GM23338 (cell line): ENCODE measurements around the gene HMGB4. TPM values are rescaled to one million over a fixed set of nuclear protein-coding genes. Genes with fewer than 3 reads are reported as not detected.

Experiments
- CREB1 ChIP-seq: fragments of 250-450 bp; sonication (Bioruptor Pico); IDR thresholded peaks from 2 replicates; pipeline ENCODE4 v1.5.0; 2020; ENCODE audit warnings: low read depth, mild to moderate bottlenecking, moderate library complexity
- EZH2 ChIP-seq: fragments of 200-600 bp; sonication (generic); IDR thresholded peaks from one replicate; pipeline ENCODE4 v1.8.0; 2017; ENCODE audit warnings: antibody characterized with exemption, mild to moderate bottlenecking, low read depth; ENCODE audit not compliant: unreplicated experiment
- NANOG ChIP-seq: IDR thresholded peaks from 2 replicates; pipeline ENCODE4 v1.6.1; 2016; ENCODE audit warnings: antibody characterized with exemption, borderline replicate concordance
- POLR2AphosphoS5 ChIP-seq: IDR thresholded peaks from 2 replicates; pipeline ENCODE4 v1.6.1; 2016; ENCODE audit warnings: antibody characterized with exemption, low read depth
- STAT1 ChIP-seq: IDR thresholded peaks from one replicate; pipeline ENCODE4 v1.6.1; 2016; ENCODE audit warnings: antibody characterized with exemption; ENCODE audit not compliant: unreplicated experiment
- ZNF114 ChIP-seq: fragments of 250-450 bp; sonication (Bioruptor Pico); IDR thresholded peaks from 2 replicates; pipeline ENCODE4 v1.5.0; 2020; ENCODE audit warnings: mild to moderate bottlenecking, moderate library complexity
- ZNF331 ChIP-seq: fragments of 250-450 bp; sonication (Bioruptor Pico); IDR thresholded peaks from 2 replicates; pipeline ENCODE4 v1.5.0; 2020; ENCODE audit warnings: low read depth, mild to moderate bottlenecking, moderate library complexity
- polyA plus RNA-seq: library from polyadenylated mRNA; unstranded; fragments of >200 nt; fragmentation: Nextera tagmentation; extraction: Ambion mirVana; gene quantifications from 2 replicates; pipeline ENCODE4 v1.2.1, GENCODE V29; 2016
- total RNA-seq: library from RNA; depleted of rRNA; stranded (reverse); fragments of >200 nt; shearing (Covaris generic); gene quantifications from 2 replicates; pipeline ENCODE4 v1.2.3, GENCODE V29; 2014
- TF ChIP-seq, protein P1 (sequence below): fragments of 250-450 bp; sonication (Bioruptor Pico); IDR thresholded peaks from 2 replicates; pipeline ENCODE4 v1.5.0; 2020; ENCODE audit warnings: mild to moderate bottlenecking, moderate library complexity
- TF ChIP-seq, protein P2 (sequence below): IDR thresholded peaks from one replicate; pipeline ENCODE4 v1.6.1; 2018; ENCODE audit warnings: antibody characterized with exemption; ENCODE audit not compliant: unreplicated experiment

Gene HMGB4
- total and polyA plus RNA-seq, 2 experiments from 2014 or later, result not detected

DNA sequence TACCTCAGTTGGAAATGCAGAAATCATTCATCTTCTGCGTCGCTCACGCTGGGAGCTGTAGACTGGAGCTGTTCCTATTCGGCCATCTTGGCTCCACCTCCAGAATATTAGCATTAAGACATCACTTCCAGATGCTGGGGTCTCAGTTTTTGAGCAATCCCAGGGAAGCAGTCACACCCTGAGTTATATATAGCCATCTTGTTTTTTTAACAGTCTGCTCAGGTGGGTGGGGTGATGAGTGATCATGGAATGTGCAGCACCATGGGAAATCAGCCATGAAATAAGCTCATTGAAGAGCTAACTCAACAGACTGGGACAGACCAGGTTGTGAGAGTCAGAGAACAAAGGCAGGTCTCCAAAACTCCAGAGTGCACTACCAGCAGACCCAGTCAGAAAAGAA, 27.0 kb upstream of the HMGB4 start (continued):
- TF ChIP-seq, protein P1, sequence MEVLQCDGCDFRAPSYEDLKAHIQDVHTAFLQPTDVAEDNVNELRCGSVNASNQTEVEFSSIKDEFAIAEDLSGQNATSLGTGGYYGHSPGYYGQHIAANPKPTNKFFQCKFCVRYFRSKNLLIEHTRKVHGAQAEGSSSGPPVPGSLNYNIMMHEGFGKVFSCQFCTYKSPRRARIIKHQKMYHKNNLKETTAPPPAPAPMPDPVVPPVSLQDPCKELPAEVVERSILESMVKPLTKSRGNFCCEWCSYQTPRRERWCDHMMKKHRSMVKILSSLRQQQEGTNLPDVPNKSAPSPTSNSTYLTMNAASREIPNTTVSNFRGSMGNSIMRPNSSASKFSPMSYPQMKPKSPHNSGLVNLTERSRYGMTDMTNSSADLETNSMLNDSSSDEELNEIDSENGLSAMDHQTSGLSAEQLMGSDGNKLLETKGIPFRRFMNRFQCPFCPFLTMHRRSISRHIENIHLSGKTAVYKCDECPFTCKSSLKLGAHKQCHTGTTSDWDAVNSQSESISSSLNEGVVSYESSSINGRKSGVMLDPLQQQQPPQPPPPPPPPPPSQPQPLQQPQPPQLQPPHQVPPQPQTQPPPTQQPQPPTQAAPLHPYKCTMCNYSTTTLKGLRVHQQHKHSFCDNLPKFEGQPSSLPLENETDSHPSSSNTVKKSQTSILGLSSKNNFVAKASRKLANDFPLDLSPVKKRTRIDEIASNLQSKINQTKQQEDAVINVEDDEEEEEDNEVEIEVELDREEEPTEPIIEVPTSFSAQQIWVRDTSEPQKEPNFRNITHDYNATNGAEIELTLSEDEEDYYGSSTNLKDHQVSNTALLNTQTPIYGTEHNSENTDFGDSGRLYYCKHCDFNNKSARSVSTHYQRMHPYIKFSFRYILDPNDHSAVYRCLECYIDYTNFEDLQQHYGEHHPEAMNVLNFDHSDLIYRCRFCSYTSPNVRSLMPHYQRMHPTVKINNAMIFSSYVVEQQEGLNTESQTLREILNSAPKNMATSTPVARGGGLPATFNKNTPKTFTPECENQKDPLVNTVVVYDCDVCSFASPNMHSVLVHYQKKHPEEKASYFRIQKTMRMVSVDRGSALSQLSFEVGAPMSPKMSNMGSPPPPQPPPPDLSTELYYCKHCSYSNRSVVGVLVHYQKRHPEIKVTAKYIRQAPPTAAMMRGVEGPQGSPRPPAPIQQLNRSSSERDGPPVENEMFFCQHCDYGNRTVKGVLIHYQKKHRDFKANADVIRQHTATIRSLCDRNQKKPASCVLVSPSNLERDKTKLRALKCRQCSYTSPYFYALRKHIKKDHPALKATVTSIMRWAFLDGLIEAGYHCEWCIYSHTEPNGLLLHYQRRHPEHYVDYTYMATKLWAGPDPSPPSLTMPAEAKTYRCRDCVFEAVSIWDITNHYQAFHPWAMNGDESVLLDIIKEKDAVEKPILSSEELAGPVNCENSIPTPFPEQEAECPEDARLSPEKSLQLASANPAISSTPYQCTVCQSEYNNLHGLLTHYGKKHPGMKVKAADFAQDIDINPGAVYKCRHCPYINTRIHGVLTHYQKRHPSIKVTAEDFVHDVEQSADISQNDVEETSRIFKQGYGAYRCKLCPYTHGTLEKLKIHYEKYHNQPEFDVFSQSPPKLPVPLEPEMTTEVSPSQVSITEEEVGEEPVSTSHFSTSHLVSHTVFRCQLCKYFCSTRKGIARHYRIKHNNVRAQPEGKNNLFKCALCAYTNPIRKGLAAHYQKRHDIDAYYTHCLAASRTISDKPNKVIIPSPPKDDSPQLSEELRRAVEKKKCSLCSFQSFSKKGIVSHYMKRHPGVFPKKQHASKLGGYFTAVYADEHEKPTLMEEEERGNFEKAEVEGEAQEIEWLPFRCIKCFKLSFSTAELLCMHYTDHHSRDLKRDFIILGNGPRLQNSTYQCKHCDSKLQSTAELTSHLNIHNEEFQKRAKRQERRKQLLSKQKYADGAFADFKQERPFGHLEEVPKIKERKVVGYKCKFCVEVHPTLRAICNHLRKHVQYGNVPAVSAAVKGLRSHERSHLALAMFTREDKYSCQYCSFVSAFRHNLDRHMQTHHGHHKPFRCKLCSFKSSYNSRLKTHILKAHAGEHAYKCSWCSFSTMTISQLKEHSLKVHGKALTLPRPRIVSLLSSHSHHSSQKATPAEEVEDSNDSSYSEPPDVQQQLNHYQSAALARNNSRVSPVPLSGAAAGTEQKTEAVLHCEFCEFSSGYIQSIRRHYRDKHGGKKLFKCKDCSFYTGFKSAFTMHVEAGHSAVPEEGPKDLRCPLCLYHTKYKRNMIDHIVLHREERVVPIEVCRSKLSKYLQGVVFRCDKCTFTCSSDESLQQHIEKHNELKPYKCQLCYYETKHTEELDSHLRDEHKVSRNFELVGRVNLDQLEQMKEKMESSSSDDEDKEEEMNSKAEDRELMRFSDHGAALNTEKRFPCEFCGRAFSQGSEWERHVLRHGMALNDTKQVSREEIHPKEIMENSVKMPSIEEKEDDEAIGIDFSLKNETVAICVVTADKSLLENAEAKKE (CRISPR knock-in tag), result no peak
- no peak for TF ChIP-seq ZNF331
- no peak for TF ChIP-seq NANOG
- TF ChIP-seq EZH2, result no peak
- no peak for TF ChIP-seq ZNF114 (CRISPR knock-in tag)
- TF ChIP-seq, protein P2, sequence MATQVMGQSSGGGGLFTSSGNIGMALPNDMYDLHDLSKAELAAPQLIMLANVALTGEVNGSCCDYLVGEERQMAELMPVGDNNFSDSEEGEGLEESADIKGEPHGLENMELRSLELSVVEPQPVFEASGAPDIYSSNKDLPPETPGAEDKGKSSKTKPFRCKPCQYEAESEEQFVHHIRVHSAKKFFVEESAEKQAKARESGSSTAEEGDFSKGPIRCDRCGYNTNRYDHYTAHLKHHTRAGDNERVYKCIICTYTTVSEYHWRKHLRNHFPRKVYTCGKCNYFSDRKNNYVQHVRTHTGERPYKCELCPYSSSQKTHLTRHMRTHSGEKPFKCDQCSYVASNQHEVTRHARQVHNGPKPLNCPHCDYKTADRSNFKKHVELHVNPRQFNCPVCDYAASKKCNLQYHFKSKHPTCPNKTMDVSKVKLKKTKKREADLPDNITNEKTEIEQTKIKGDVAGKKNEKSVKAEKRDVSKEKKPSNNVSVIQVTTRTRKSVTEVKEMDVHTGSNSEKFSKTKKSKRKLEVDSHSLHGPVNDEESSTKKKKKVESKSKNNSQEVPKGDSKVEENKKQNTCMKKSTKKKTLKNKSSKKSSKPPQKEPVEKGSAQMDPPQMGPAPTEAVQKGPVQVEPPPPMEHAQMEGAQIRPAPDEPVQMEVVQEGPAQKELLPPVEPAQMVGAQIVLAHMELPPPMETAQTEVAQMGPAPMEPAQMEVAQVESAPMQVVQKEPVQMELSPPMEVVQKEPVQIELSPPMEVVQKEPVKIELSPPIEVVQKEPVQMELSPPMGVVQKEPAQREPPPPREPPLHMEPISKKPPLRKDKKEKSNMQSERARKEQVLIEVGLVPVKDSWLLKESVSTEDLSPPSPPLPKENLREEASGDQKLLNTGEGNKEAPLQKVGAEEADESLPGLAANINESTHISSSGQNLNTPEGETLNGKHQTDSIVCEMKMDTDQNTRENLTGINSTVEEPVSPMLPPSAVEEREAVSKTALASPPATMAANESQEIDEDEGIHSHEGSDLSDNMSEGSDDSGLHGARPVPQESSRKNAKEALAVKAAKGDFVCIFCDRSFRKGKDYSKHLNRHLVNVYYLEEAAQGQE, result no peak
- TF ChIP-seq POLR2AphosphoS5, result no peak
- no peak for TF ChIP-seq STAT1
- TF ChIP-seq CREB1, result no peak
